Thyroid gland (tissue), 4 donors: ENCODE data around the gene KLHL17.

Source experiments
- POLR2A ChIP-seq, 2 donors: fragments of 450-650 bp; IDR thresholded peaks; one replicate each; pipeline ENCODE4 v1.6.1; 2017; ENCODE audit warnings: antibody characterized with exemption in 2 of 2, mild to moderate bottlenecking in 2 of 2, moderate library complexity in 1 of 2
- TF ChIP-seq, protein P1 (sequence below), 6 experiments: fragments of 200-600 bp in 3 of 6; fragments of 450-650 bp in 3 of 6; sonication (generic) in 3 of 6; IDR thresholded peaks; one replicate each; pipeline ENCODE4 v1.5.1; 2016 to 2019; ENCODE audit warnings: antibody characterized with exemption in 6 of 6, mild to moderate bottlenecking in 2 of 6, inconsistent platforms in 1 of 6, moderate library complexity in 1 of 6

DNA sequence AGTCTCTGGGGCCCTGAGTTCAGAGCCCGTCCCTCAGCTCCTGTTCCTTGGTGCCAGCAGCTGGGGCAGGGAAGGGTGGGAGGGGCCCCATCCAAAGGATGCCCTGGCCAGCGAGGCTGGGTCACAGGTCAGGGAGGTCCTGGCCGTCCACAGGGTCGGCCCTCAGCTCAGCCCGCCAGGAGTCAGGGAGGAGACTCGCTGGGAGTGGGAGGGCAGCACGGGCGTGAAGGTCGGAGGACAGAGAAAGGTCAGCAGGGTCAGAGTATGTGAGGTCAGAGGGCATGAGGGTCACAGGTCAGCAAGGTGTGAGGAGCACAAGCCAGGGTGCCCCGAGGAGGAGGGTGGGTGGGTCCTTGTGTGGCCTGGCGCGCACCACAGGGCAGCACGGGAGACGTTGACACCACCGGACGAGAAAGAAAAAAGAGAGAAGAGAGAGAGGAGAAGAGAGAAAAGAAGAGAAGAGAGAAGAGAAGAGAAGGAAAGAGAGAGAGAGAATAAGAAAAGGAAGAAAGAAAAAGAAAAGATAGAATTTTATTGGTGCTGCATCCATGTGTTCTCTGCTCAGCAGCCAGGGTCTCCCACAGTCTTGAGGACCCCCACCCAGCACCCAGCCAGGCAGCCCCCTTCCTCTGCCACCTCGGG lies 14.4 kb downstream of the KLHL17 start:
- TF ChIP-seq, protein P1, sequence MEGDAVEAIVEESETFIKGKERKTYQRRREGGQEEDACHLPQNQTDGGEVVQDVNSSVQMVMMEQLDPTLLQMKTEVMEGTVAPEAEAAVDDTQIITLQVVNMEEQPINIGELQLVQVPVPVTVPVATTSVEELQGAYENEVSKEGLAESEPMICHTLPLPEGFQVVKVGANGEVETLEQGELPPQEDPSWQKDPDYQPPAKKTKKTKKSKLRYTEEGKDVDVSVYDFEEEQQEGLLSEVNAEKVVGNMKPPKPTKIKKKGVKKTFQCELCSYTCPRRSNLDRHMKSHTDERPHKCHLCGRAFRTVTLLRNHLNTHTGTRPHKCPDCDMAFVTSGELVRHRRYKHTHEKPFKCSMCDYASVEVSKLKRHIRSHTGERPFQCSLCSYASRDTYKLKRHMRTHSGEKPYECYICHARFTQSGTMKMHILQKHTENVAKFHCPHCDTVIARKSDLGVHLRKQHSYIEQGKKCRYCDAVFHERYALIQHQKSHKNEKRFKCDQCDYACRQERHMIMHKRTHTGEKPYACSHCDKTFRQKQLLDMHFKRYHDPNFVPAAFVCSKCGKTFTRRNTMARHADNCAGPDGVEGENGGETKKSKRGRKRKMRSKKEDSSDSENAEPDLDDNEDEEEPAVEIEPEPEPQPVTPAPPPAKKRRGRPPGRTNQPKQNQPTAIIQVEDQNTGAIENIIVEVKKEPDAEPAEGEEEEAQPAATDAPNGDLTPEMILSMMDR (IDR thresholded peaks at IDR 0.05) = no peak
- TF ChIP-seq POLR2A (IDR thresholded peaks at IDR 0.05) = no peak
